GM10847 (cell line): ENCODE data around the gene WDR72.

Experiments used
- POLR2A ChIP-seq: IDR thresholded peaks from 2 replicates; pipeline ENCODE4 v1.6.1; 2011; ENCODE audit not compliant: insufficient read length; ENCODE audit errors: extremely low read depth

WDR72 gene

DNA sequence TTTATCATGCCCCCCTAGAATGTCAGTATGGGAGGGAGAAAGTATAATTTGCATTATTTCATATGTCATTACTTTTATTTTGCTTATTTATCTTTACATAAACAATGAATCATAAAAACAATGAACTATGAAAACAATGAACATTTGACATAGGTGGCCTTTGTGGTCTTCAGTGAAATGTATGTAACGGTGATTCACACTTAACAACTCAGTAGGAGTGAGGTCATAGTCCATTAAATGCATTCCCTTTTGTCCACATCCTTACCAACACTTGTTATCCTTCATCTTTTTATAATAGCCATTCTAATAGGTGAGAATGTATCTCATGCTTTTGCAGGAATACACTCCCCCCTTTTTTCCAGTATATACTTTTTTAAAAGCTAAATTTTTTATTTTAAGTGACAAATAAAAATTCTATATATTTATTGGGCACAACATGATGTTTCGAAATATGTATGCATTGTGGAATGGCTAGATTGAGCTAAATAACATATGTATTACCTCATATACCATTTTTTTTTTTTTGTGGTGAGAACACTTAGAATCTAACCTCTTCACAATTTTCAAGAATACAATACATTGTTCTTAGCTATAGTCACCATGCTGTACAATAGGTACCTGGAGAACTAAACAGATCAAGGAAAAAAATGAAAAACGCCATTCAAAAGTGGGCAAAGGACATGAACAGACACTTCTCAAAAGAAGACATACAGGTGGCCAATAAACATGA, 189.5 kb downstream of the WDR72 start:
- TF ChIP-seq POLR2A: no peak

DNA sequence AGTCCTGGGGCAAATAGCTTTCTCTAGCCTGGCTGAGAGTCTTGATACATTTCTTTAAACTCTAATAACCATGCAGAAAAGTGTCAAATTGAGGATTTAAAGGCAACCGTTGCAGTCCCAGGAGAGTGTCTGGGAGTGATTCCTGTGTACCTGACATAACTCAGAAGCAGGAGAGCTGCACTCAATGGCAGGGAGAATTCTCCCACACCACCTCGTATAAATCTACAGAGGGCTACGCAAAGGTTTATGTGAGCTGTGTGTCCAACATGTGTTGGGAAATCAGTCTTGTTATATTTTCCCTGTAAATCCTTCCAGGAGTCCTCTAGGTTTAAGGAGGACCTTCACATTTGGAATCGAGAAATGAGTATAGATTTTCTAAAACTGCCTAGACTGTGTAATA, 192.6 kb downstream of the WDR72 start:
- no peak for TF ChIP-seq POLR2A

DNA sequence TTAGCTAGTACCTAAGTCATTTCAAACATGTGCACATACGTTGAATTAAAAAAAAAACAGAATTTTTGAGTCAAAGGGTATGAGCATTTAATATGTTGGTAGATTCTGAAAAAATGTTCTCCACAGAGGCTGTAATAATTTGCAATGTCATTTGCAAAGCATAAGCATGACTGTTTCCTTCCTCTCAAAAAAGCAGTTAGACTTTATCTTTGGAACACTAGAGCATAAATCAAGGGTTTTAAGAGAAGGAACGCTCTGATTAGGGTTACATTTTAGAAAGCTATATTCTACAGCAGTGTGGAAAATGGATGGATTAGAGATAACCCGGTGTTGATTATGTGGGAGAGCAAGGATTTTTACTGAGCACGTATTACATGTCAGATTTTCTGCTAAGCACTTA, 193.7 kb downstream of the WDR72 start:
- TF ChIP-seq POLR2A: no peak

DNA sequence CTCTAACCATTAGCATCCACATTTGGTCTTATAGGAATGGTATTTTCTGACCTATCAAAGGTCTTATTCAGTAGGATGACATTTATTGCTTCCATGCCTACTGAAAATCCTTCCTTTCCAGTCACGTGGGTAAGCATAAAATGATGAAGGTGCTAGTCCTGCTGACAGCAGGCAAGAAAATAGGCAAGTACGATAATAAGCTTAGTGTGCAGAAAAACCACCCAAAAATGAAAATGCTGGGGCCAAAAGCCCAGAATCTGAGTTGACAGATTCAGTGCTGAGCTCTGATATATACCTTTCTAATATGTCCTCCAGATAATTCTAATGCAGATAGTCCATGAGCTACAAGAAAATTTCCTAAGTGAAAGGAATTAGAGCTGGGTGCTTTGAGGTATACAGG, 194.8 kb downstream of the WDR72 start:
- TF ChIP-seq POLR2A: no peak

DNA sequence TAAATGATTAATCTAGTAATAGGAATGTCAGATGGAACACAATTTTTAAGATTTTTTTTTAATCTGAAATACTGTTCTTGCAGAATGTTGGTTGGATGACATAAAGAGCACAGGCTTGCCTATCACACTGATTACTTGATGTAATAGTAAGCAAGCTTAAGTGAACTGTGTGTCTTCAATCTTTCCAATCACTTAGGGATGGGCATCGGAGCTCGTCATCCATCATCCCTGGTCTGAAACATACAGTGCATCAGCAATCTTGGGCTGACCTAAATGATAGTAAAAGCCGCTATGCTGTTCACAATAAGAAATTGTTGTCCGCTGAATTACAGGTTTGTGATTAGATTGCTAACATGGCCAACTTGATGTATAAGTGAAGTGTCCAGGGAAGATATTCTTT, 195.8 kb downstream of the WDR72 start:
- no peak for TF ChIP-seq POLR2A

DNA sequence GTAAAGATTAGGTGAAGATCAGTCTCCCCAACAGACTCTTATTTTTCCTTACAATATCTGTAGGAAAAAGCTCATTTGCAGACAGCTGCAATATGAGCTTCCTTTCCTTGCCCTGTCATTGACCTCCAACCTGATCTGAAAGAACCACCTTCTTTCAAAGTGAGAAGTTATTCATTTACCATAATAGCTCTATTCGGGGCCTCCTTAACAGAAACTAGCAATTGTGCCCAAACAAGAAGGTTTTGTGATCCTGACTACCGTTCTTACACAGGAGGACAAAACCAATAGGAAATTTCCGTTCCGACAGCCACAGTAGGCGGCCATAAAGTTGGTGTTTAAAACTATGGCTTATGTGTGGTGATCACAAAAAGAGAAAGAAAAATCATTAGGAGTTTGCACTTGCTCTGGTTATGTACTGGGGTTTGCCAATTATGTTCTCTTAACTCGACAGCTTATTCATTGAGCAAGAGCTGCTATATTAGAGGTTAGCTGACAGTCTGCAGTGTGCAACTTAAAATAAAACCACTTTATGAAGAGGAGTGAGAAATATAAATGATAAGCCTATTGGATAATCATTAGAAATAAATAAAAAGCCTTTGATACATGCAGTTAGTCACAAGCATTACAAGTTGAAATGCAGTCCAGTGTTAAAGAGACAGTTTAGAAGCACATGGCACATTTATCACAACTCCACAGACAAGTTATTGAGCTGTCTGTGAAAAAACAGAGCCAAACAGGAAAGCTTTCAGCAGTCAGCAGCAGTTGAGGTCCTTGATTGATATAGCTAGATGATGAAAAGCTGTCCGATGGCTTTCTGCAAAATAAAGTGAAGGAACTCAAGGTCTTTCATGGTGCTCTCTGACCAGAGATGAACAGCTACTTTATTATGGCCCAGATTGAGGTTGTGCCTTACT, 199.8 kb downstream of the WDR72 start:
- TF ChIP-seq POLR2A: no peak

DNA sequence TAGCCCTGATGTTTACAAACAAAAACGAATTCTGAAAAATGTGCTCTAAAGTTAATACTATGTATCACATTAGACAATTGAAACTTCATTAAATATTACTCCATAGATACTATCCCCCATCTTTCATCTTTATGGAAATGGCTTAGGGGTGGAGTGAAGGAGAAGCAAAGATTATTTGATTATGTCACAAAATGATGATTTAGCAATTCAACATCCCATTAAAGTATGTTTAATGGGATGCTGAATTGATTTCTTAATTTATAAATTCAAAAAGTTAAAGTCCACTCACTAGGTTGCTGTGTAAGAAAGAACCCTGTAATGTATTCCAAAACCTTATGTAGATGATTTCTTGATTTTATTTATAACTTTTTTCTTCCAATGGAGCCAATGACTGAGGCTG, 201.1 kb downstream of the WDR72 start:
- no peak for TF ChIP-seq POLR2A

DNA sequence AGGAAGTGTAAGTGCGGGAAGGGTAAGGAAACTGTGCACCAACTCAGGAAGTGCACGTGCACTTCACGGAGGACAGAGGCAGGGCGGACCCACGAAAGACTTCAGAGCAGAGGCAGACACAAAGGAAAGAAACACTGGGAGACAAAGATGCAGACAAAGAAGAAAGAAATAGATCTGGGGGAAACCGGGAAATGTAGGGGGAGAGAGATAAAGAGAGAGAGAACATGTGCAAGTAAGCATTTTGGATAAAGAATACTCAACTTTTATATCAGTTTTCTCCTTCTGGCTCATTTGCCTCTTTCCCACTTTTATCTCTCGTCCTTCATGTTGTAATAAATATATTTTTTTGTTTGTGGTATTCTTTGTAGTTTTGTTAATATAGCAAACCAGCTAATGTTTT, 204.2 kb downstream of the WDR72 start:
- TF ChIP-seq POLR2A: no peak

DNA sequence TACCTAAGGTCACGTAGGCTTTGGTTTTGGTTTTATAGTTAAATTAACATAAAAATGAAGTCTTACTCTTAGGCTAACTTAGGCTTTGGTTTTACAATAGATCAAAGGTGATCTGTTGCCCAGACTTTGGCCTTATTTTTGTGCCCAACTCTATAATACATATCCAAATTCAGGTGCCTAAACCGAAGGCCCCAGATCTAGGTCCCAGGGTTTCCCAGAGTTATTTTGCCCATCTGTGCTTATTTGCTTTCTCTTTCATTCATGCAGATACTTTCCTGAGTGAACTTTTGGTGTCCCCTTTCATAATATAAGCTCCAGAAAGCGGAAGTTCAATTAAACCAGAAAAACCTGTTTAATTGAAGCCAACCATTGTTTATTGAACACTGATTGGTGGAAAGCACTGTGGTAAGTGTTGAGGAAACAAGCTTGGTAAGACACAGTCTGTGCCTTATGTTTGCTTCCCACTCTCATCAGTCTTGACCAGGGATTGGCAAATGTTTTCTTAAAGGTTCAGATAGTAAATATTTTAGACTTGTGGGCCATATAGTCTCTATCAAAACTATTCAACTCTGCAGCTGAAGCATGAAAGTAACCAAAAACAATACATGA, 209.7 kb downstream of the WDR72 start:
- no peak for TF ChIP-seq POLR2A

DNA sequence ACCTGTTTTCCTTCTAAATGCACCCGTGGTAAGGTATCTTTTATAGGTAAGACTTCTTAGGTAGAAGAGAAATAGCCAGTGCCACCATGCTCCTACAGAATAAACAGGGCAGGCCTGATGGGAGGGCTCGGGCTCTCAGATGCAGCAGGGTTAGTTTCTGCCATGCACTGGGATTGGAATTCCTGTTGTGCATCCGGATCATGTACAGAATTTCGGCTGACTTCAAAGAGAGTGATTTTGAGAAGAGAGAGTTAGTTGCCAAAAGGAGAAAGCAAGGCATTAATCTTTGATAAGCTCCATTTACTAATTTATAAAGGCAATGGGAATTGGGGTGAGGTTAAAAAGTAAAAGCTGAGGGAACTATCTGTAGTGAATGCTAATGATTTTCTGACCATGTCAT, 211.2 kb downstream of the WDR72 start:
- TF ChIP-seq POLR2A: no peak

DNA sequence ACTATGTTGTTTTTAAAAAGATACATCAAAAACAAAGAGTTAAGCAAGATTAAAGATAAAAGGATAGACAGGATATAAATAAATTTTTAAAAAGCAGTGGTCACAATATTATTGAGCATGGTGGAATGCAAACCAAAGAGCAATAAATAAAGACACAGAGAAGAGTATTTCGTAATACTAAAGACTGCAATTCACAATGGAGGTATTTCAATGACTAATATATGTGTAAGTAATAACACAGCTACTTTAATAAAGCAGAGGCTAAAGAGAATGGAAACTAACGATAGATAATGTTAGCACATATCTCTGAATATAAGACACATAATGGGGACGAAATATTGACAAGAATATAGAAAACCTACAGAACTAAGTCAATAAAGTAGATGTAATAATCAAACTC, 219.6 kb downstream of the WDR72 start:
- TF ChIP-seq POLR2A: no peak

DNA sequence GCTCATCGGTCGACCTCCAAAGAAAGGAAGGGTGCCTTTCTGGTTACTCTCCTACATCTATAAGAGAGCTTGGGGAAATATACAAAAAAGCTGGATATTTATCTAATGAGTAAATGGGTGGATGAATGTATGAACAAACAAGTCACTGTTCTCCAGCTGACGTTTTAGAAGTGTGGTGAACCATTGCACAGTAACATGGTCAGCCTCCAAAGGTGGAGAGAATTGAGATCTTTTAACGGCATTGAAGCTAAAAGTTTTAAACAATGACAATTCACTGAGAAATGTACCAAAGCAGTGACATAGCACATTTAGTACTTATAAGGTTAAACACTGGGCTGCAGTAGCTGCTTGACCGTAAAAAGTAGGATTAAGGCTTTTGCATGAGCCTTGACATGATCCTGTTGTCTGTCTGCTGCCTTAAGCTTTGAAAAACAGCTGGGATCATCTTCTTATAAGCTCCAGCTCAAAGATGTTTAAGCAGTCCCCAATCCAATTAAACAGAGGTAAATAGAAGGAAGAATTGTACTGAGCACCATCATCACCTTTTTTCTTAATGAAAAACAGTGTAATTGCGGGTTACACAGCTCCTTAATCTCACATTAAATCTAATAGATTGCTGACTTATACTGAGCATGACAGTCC, 222.9 kb downstream of the WDR72 start:
- TF ChIP-seq POLR2A: no peak

DNA sequence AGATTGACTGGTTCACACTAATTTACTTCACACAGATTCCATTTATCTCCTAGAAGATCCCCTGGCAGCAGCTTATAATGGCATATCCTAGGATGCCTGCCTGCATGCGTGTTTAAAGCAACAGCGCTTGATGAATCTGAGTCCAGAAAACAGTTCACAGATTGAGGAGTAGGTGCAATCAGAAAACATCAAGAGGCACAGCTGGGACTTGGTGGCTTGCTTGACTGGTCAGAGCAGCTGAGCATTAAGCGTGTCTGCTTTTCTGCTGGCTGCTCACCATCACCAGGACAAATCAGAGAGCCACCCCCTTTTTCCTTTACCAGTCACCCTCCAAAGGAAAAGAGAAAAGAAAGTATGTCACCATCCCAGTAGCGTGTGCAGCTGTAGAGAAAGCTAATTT, 223.6 kb downstream of the WDR72 start:
- TF ChIP-seq POLR2A: no peak

DNA sequence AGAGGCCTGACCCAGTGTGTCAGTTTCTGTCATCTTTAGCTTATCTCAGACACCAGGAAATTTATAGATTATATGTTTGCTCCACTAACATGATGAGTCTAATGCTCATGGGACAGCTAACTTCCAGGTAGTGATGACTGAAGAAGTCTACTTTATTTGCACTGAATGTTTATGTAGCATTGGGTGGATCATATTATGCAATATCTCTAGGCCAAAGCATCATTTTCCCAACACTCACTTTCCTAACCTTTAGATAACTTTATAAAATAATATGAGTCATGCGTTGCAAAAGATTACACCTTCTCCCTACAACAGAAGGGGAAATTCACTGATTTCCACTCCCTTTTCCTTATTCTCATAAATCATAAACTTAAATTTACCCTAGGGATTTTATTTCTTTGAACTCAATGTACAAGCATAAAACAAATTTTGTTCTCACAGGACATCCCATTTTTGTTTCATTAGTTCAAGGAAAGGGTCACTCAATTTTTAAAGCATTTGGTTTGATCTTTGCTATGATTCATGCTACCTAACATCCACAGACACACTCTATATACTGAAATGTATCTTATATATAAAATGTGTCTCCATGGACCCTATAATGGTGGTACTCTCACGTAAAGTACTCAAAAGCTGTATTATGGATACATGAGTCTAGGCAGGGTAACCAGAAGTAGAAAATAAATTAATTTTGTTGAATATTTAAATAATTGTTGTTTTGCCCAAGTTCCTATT, 225.2 kb downstream of the WDR72 start:
- TF ChIP-seq POLR2A: no peak

DNA sequence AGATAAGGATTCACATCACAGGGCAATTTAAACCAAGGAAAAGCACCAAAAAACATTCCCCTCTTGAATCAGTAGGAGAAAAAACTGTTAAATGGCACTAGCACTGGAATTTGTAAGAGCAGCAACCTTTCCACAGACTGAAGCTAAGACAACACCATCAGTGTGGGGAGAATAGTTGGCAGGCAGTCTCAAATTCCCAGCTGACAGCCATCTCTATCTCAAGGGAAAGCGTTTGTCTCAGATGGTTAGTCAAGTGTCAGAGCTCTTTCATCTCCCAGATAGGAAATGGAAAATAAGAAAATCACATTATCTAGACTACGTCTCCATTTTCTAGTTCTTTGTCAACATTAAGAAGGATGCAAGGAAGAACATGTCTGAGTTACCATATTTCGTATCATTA, 228.7 kb downstream of the WDR72 start:
- TF ChIP-seq POLR2A: no peak
